ENCODE measurements around the gene SPHK1. TPM values are rescaled to one million over a fixed set of nuclear protein-coding genes. Genes with fewer than 3 reads are reported as not detected.

SPHK1 gene
- total RNA-seq, 2 experiments from 2014 or later, result 3.4 to 3.9 TPM

DNA sequence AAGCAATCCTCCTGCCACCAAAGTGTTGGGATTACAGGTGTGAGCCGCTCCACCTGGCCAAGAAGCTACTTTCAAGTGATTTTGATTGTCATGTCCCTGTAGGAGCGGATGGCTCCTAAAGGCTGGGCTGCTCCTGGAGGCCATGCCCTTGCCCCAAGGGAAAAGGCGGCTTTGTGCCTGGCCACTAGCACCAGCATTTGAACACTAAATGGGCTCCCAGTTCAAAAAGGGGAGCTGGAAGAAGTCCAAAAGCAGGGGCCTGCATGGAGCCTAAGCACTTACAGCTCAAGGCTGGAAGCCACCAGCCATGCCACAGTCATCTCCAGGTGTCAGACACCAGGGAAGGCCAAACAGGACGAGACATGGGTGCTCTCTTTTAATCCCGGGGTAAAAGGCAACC is 26.8 kb downstream of the SPHK1 start:
- peaks cover 4% of the 10 kb centered on the region for H3K4me1 Mint-ChIP-seq
- ATAC-seq (ENCODE audit: low read depth), result no peak
- no peak overlapping the region for H3K27ac Mint-ChIP-seq
- POLR2A ChIA-PET, result no interaction called here
- H3K9me3 Mint-ChIP-seq, result no peaks in the 10 kb centered on the region
- no peak overlapping the region for H3K4me3 Mint-ChIP-seq
- no peak for DNase-seq
- H3K27me3 Mint-ChIP-seq, result no peaks in the 10 kb centered on the region
- no peaks in the 10 kb centered on the region for H3K36me3 Mint-ChIP-seq

DNA sequence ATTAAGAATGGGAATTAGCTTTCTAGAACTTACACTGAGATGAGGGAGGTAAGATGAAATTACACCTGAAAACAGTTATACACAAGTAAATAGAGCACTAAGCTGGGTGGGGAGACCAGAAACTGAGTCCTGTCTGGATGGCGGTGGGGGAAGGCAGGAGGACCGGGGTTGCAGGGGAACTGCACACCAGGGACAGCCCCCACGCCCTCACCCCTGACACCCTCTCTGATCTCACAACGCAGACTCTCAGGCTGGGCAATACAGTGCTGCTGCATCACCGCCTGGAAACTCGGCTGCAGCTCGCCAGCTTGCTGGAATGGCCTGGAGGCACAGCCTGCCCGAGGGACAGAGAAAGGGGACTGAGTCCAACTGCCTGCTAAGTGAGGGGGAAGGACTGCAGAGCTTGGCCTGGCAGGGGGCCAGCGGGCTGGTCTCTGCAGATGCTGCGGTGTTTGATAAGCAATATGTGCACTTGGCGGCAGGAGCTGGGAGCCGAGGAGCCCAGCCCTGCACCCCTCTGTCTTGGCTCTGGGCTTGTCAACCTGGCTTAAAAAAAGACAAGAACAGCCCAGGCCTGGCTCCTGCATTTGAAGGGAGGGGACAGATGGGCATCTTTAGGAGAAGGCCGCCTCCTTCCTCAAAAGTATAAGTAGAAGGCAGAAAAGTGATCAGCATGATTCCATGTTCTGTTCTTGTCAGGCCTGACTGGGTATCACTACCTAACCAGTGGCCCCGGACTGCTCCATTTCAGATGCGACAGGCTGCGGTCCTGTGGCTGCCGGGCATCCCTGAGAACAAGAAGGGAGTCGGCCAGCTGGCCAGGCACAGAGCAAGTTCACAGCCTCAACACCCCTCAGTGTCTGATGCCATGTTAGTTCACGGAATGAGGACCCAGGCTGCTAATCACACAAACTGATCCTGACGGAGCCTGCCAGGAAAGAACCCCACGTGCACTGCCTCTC is 30.2 kb downstream of the SPHK1 start:
- Mint-ChIP-seq H3K27me3 (no peaks in the 10 kb centered on the region), H3K4me3 (no peak overlapping the region), H3K9me3 (no peaks in the 10 kb centered on the region), H3K27ac (no peak overlapping the region), H3K4me1 (no peaks in the 10 kb centered on the region), H3K36me3 (no peaks in the 10 kb centered on the region)
- ATAC-seq (ENCODE audit: low read depth) (no peak), DNase-seq (no peak)
- POLR2A ChIA-PET, result interaction anchor here (0.6 kb wide), 1 partner anchor 37 kb away, joined by 3 read pairs; no protein-coding TSS in a partner anchor

DNA sequence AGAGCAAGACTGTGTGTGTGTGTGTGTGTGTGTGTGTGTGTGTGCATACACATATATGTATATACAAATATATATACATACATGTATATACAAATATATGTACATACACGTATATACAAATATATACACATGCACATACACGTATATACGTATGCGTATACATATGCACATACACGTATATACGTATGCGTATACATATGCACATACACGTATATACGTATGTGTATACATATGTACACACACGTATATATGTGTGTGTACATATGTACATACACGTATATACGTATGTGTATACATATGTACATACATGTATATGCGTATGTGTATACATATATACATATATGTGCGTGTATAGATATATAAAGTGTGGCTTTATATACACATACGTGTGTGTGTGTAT is 31.4 kb downstream of the SPHK1 start:
- Mint-ChIP-seq H3K27me3 (no peaks in the 10 kb centered on the region), H3K36me3 (no peaks in the 10 kb centered on the region), H3K4me1 (no peaks in the 10 kb centered on the region), H3K4me3 (no peak overlapping the region), H3K9me3 (no peaks in the 10 kb centered on the region), H3K27ac (no peak overlapping the region)
- no peak for ATAC-seq (ENCODE audit: low read depth)
- POLR2A ChIA-PET, result no interaction called here
- no peak for DNase-seq

DNA sequence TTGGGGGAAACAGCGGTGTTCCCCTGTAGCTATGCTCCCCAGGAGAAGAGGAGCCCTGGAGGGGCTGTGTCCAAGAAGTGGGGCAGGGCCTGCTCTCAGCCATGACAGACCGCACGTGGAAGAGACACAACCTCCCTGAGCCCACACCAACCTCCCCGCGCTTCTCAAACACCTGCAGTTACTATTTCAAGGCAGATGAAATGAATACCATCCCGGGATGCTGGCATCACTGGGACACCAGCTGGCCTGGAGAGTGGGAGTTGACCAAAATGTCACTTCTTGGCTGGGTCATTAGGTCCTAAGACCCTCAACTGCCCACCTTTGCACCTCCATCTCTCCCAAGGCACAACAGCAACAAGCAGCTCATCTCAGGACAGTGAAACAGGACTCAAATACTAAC is 32.0 kb downstream of the SPHK1 start:
- POLR2A ChIA-PET, result no interaction called here

DNA sequence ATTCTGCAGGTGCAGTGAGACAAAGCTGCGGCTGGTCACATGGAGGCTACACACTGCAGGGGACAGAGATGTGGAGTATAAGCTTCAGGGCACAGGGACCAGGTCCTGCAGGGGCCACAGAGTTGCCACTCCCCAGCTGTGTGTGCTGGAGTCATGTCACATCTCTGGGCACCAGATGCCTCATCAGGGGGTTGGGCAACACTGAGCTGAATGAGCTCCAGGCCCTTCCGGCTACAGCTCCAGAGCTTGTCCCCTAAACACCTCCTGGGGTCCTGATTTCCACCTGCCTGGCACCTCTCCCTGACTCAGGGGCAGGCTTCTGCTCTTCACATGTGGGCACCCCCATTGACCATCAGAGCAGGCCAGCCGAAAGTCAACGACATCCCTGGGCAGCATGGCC is 32.5 kb downstream of the SPHK1 start:
- Mint-ChIP-seq H3K4me1 (no peaks in the 10 kb centered on the region), H3K27ac (no peak overlapping the region)

More for the DNA sequence above, 32.0 kb downstream of the SPHK1 start:
- H3K9me3 Mint-ChIP-seq, result no peaks in the 10 kb centered on the region
- no peaks in the 10 kb centered on the region for H3K4me1 Mint-ChIP-seq
- DNase-seq (no peak), ATAC-seq (ENCODE audit: low read depth) (no peak)
- no peaks in the 10 kb centered on the region for H3K27me3 Mint-ChIP-seq
- H3K36me3 Mint-ChIP-seq, result no peaks in the 10 kb centered on the region
- H3K4me3 Mint-ChIP-seq, result no peak overlapping the region
- H3K27ac Mint-ChIP-seq, result no peak overlapping the region

DNA sequence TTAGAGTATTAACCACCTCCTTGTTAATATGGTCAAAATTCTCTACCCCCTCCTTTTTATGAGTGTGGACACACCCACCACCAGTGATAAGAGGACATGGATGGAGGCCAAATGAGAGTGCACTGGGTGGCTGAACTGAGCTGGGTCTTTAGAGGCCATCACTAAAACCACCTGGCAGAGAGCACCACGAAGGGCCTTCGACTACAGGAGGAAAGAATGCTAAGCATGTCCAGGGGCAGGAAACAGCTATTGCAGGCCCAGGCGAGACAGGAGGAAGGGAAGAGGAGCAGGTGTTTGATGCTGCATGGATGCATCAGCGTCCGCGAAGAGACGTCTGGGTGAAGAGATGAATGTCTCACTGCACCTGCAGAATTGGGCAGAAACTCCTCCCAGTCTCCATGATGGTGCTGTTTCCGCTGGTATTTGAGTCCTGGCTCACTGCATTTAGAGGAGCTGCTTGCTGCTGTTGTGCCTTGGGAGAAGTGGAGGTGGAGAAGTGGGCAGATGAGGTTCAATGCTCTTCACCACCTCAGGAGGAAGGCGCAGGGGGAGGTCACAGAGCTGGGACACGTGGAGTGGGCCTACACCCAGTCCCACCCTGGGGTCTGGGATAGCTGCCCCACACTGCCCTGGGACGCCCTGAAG is 33.2 kb downstream of the SPHK1 start:
- POLR2A ChIA-PET, result no interaction called here
- Mint-ChIP-seq H3K27ac (no peak overlapping the region), H3K27me3 (no peaks in the 10 kb centered on the region), H3K9me3 (no peaks in the 10 kb centered on the region), H3K4me1 (no peaks in the 10 kb centered on the region), H3K4me3 (no peak overlapping the region), H3K36me3 (peaks cover 1% of the 10 kb centered on the region)
- no peak for DNase-seq
- no peak for ATAC-seq (ENCODE audit: low read depth)

More for the DNA sequence above, 32.5 kb downstream of the SPHK1 start:
- POLR2A ChIA-PET, result no interaction called here
- ATAC-seq (ENCODE audit: low read depth), result no peak
- Mint-ChIP-seq H3K36me3 (no peaks in the 10 kb centered on the region), H3K4me3 (no peak overlapping the region), H3K27me3 (no peaks in the 10 kb centered on the region), H3K9me3 (no peaks in the 10 kb centered on the region)
- DNase-seq, result no peak

DNA sequence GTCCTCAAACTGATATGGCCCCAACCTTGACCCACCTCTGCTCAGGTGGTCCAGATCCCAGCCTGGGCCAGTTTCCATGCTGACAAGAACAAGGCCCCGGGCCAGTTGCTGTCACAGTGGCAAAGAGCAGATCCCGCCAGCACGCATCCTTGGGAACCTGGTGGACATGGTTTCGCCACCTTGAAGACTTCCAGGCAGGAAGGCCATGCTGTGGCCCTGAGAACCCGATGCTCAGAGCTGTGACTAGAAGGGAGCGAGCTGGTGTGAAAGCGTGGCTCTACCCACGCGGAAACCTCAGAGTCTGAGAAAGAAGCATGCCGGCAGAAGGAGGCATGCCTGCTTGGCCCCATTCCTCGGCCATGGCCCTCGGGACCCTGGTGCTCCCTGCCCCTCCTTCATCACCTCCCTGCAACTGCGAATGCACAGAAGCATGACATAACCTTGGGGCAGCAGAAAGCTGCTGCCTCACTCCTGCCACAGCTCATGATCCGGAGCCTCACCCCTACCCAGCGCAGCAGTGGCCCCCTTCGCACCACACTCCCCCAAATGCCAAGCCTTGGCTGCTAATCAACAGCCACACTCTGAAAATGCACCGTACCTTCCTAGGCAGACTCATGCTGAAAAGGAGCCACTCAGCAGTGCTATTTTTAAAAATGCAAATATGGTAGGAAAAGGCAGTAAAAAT is 35.3 kb downstream of the SPHK1 start:
- ATAC-seq (ENCODE audit: low read depth) (no peak), DNase-seq (no peak)
- POLR2A ChIA-PET, result no interaction called here
- peaks cover 6% of the 10 kb centered on the region for H3K36me3 Mint-ChIP-seq
- H3K4me1 Mint-ChIP-seq, result no peaks in the 10 kb centered on the region
- H3K27me3 Mint-ChIP-seq, result no peaks in the 10 kb centered on the region
- H3K9me3 Mint-ChIP-seq, result no peaks in the 10 kb centered on the region
- no peak overlapping the region for H3K4me3 Mint-ChIP-seq
- no peak overlapping the region for H3K27ac Mint-ChIP-seq

DNA sequence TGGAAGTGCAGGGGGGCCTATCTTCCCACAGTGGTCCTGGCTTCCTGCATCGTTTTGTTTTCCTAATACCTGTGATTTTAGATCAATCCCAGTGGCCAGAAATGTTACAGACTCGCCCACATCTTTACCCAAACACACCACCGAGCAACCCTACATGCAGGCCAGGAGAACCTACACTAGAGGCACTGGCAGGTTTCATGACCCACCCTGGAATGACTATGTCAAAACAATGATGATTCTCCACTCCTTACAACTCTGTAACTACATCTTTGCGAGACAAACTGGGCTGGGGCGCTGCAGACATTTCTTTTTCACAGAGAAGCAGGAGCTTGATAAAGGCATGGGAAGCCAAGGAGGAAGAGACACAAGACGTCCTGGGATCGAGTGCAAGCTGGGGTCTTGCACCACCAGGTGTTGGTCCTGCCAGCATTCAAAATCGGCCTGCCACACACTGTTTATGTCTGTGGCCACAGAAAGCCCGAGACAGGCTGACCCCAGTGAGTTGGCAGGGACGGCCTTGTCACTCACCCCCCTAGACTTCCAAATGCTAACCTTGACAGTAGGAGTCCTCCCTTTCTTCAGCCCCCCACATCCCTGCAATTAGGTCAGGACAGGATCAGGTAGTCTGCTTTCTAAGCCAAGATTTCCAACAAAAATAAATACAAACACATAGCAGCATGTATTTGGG is 36.1 kb downstream of the SPHK1 start:
- POLR2A ChIA-PET, result no interaction called here
- H3K4me1 Mint-ChIP-seq, result no peaks in the 10 kb centered on the region
- ATAC-seq (ENCODE audit: low read depth), result no peak
- no peaks in the 10 kb centered on the region for H3K9me3 Mint-ChIP-seq
- H3K4me3 Mint-ChIP-seq, result no peak overlapping the region
- no peak overlapping the region for H3K27ac Mint-ChIP-seq
- DNase-seq, result no peak
- no peaks in the 10 kb centered on the region for H3K27me3 Mint-ChIP-seq
- H3K36me3 Mint-ChIP-seq, result peaks cover 6% of the 10 kb centered on the region

DNA sequence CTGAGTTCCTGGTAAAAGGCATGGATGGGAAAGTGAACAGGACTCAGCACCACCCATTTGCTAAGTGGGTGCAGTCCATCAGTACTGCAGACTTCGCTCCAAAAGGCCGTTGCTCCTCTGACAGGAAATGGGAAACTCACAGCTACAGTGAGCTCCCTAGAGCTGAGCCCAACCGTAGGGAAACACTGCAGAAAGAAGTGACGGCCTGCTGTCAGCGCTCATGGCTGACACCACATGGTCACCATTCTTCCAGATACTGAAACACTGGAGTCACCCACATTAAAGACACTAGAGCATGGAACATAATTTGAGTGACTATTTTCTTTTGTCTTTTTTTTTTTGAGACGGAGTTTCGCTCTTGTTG is 36.6 kb downstream of the SPHK1 start:
- ATAC-seq (ENCODE audit: low read depth), result no peak
- H3K27ac Mint-ChIP-seq, result no peak overlapping the region

DNA sequence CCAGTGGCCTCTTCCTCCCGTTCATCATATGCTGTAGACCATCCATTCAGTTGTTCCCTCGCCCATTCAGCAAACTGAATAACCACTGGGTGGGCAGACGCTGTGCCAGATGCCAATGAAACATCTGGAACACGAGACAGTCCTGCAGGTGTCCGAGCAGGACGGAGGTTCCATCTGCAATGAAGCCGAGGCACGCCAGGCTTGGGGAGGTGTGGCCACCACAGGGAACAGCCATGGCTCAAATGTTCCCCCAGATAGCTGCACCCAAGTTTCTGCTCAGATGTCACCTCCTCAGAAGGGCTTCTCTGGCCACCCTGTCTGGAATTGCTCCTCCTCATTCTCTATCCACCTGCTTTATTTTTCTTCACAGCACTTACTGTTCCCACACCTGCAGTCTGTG is 38.0 kb downstream of the SPHK1 start:
- Mint-ChIP-seq H3K4me1 (no peaks in the 10 kb centered on the region), H3K36me3 (peaks cover 6% of the 10 kb centered on the region), H3K27ac (no peak overlapping the region), H3K9me3 (no peaks in the 10 kb centered on the region), H3K27me3 (no peaks in the 10 kb centered on the region), H3K4me3 (no peak overlapping the region)
- POLR2A ChIA-PET, result no interaction called here
- DNase-seq (no peak), ATAC-seq (ENCODE audit: low read depth) (no peak)

More for the DNA sequence above, 36.6 kb downstream of the SPHK1 start:
- H3K4me1 Mint-ChIP-seq, result no peaks in the 10 kb centered on the region
- DNase-seq, result no peak
- H3K4me3 Mint-ChIP-seq, result no peak overlapping the region
- POLR2A ChIA-PET, result no interaction called here
- peaks cover 6% of the 10 kb centered on the region for H3K36me3 Mint-ChIP-seq
- no peaks in the 10 kb centered on the region for H3K9me3 Mint-ChIP-seq
- no peaks in the 10 kb centered on the region for H3K27me3 Mint-ChIP-seq

DNA sequence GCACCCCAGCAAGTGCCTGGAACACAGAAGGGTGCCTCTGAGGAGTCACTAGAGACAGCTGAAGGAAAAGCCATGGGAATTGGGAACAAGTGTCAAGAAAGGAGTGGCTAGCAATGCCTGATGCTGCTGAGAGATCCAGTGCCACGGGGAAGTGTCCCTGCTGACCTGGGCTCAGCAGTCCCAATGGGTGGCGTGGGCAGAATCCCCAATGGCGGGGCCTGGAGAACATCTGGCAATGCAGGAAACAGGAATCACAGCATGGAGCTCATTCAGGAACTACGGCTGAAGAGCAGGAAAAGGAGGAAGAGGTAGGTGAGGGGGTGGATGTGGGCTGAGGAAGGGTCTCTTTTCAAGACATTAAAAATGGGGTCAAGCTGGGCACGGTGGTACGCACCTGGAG is 38.5 kb downstream of the SPHK1 start:
- POLR2A ChIA-PET, result no interaction called here
- Mint-ChIP-seq H3K4me1 (no peaks in the 10 kb centered on the region), H3K27me3 (no peaks in the 10 kb centered on the region), H3K4me3 (no peak overlapping the region), H3K27ac (no peak overlapping the region), H3K36me3 (peaks cover 6% of the 10 kb centered on the region), H3K9me3 (no peaks in the 10 kb centered on the region)
- ATAC-seq (ENCODE audit: low read depth) (no peak), DNase-seq (no peak)

DNA sequence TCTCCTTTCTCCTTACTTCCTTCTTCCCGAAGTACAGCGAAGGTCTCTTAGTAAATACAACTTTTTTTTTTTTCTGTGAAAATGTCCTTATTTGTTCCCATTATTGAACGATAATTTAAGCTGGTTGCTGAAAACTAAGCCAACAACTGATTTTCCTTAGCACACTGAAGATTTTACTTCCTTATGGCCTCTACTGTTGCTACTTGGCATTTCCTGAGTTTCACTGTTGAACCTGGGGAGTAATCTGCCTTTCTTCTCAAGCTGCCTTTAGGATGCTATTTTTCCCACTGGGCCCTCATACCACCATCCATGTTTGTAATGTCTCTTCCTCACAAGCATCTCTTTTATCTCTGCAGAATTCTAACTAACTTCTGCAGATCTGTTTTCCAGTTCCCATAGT is 42.4 kb downstream of the SPHK1 start:
- Mint-ChIP-seq H3K27ac (no peak overlapping the region), H3K27me3 (no peaks in the 10 kb centered on the region), H3K4me1 (peaks cover 4% of the 10 kb centered on the region), H3K9me3 (no peaks in the 10 kb centered on the region), H3K36me3 (peaks cover 11% of the 10 kb centered on the region), H3K4me3 (no peak overlapping the region)
- DNase-seq (no peak), ATAC-seq (ENCODE audit: low read depth) (no peak)
- POLR2A ChIA-PET, result no interaction called here

DNA sequence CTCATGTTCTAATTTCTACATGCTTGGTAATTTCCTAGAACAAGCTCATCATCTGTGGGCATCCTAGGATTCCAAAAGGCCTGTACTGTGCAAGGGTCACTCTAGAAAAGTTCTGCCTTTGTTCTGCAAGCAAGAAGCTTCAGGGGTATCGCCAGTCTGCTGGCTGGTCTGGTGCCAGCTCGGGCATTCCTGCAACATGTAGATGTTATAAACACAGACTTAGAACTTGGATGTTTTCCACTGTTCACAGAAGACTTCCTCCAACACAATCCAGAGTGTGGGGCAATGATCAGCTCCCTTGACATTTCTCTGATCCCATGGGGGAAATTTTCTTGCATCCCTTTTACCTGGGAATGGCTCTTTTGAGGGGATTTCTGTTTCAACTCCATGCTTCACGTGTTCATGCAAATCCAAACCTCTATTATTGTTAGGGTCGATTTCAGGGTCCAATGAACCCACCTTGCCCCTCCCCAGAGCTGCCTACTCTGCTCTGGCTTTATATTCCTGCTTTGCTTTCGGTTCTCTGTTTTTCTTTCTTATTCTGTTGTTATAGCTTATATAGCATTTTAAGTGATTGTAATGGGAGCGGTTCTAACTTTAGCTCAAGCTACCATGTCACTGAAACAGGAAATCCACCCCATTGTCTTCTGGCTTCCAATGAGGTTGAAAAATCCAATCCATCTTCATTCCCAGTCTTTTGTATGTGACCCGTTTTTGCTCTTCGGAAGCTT is 43.3 kb downstream of the SPHK1 start:
- Mint-ChIP-seq H3K4me3 (no peak overlapping the region), H3K4me1 (peaks cover 4% of the 10 kb centered on the region), H3K9me3 (no peaks in the 10 kb centered on the region), H3K27me3 (no peaks in the 10 kb centered on the region), H3K36me3 (peaks cover 9% of the 10 kb centered on the region), H3K27ac (no peak overlapping the region)
- POLR2A ChIA-PET, result no interaction called here
- DNase-seq (no peak), ATAC-seq (ENCODE audit: low read depth) (no peak)
